Mesothelial cell of epicardium (in vitro differentiated cells): Measurements from ENCODE around the gene UXS1. TPM values are rescaled to one million over a fixed set of nuclear protein-coding genes. Genes with fewer than 3 reads are reported as not detected.
A peak's percentile ranks its signal among the peaks of the same experiment; 100 is the strongest.

Experiments used
- DNase-seq, 2 experiments: peaks; one replicate each; pipeline ENCODE4 v3.0.0; 2021; ENCODE audit warnings: low spot score in 2 of 2; ENCODE audit not compliant: unreplicated experiment in 2 of 2
- H3K27ac Mint-ChIP-seq: 2 replicates; pipeline ENCODE4 v1.8.0; 2021; ENCODE audit warnings: mixed read lengths
- H3K27me3 Mint-ChIP-seq: 2 replicates; pipeline ENCODE4 v1.8.0; 2021; ENCODE audit warnings: low read depth, mixed read lengths
- H3K36me3 Mint-ChIP-seq: 2 replicates; pipeline ENCODE4 v1.8.0; 2021; ENCODE audit warnings: mixed read lengths
- H3K4me1 Mint-ChIP-seq: 2 replicates; pipeline ENCODE4 v1.8.0; 2021; ENCODE audit warnings: mixed read lengths
- H3K4me3 Mint-ChIP-seq: 2 replicates; pipeline ENCODE4 v1.8.0; 2021; ENCODE audit warnings: mild to moderate bottlenecking, moderate library complexity, mixed read lengths
- H3K9me3 Mint-ChIP-seq: 2 replicates; pipeline ENCODE4 v1.8.0; 2021; ENCODE audit warnings: mixed read lengths
- CTCF ChIP-seq: fragments of 200-600 bp; sonication (generic); IDR thresholded peaks from one replicate; pipeline ENCODE4 v1.5.0; 2021; ENCODE audit warnings: antibody characterized with exemption; ENCODE audit not compliant: unreplicated experiment
- total RNA-seq: library from RNA; stranded (reverse); gene quantifications from 3 replicates; pipeline ENCODE4 v1.2.1, GENCODE V29; 2021

Gene UXS1
- total RNA-seq, 1 donor from 2014 or later = 52.8 TPM

GRCh38 chr2:106065983-106066820, 127.9 kb downstream of the UXS1 start:
- no peak for DNase-seq
- H3K4me3 Mint-ChIP-seq = peak overlapping the region; percentile 33
- H3K36me3 Mint-ChIP-seq = no peaks in the 10 kb centered on the region
- no peak for TF ChIP-seq CTCF
- no peaks in the 10 kb centered on the region for H3K9me3 Mint-ChIP-seq
- peaks cover 4% of the 10 kb centered on the region for H3K4me1 Mint-ChIP-seq
- H3K27ac Mint-ChIP-seq = no peak overlapping the region
- peaks cover 39% of the 10 kb centered on the region for H3K27me3 Mint-ChIP-seq

DNA sequence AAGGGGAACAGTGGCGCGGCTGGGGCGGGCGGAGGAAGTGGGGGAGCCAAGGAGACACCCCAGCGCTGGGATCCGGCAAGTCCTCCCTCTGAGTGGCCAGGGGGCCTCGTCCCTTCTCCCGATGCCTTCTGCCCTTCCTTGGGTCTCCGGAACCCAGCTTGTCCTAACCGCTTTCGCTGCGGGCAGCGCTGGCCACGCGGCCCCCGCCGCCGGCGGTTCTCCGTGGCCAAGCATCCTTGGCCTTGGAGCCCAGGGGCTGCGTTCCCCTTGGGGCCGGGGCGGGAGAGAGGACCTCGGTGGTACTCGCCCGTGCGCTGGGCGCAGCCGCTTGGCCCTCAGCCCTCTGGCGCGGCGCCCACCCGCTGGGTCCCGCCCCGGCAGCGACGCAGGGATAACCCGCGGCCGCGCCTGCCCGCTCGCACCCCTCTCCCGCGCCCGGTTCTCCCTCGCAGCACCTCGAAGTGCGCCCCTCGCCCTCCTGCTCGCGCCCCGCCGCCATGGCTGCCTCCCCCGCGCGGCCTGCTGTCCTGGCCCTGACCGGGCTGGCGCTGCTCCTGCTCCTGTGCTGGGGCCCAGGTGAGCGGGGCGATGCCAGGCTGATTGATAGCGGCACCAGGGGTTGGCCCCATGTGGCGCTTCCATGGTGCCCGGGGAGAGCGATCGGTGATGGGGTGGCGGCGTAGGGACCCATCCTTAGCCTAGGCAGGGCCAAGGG, 128.7 kb downstream of the UXS1 start:
- H3K27ac Mint-ChIP-seq = no peak overlapping the region
- H3K9me3 Mint-ChIP-seq = no peaks in the 10 kb centered on the region
- H3K27me3 Mint-ChIP-seq = peaks cover 39% of the 10 kb centered on the region
- no peak for DNase-seq
- TF ChIP-seq CTCF = no peak
- peaks cover 4% of the 10 kb centered on the region for H3K4me1 Mint-ChIP-seq
- no peaks in the 10 kb centered on the region for H3K36me3 Mint-ChIP-seq
- peak overlapping the region; percentile 44 for H3K4me3 Mint-ChIP-seq

GRCh38 chr2:106063181-106063580, 130.9 kb downstream of the UXS1 start:
- DNase-seq = no peak
- Mint-ChIP-seq H3K4me3 (no peak overlapping the region), H3K27ac (no peak overlapping the region), H3K36me3 (no peaks in the 10 kb centered on the region), H3K27me3 (peaks cover 32% of the 10 kb centered on the region), H3K9me3 (peaks cover 3% of the 10 kb centered on the region), H3K4me1 (peaks cover 4% of the 10 kb centered on the region)
- TF ChIP-seq CTCF = no peak

GRCh38 chr2:106062627-106063026, 131.5 kb downstream of the UXS1 start:
- DNase-seq = no peak
- no peak overlapping the region for H3K27ac Mint-ChIP-seq
- TF ChIP-seq CTCF = no peak
- peaks cover 29% of the 10 kb centered on the region for H3K27me3 Mint-ChIP-seq
- no peaks in the 10 kb centered on the region for H3K36me3 Mint-ChIP-seq
- H3K4me1 Mint-ChIP-seq = peaks cover 4% of the 10 kb centered on the region
- H3K4me3 Mint-ChIP-seq = no peak overlapping the region
- H3K9me3 Mint-ChIP-seq = peaks cover 3% of the 10 kb centered on the region

- no peak overlapping the region for H3K4me3 Mint-ChIP-seq
- no peak for DNase-seq
- peaks cover 32% of the 10 kb centered on the region for H3K27me3 Mint-ChIP-seq
- TF ChIP-seq CTCF = no peak
- no peak overlapping the region for H3K27ac Mint-ChIP-seq
- peaks cover 3% of the 10 kb centered on the region for H3K9me3 Mint-ChIP-seq
- H3K36me3 Mint-ChIP-seq = no peaks in the 10 kb centered on the region
- peaks cover 7% of the 10 kb centered on the region for H3K4me1 Mint-ChIP-seq
Measured at GRCh38 chr2:106061611-106062349, 132.3 kb downstream of the UXS1 start.
